ENCODE results near the gene CCDC120. TPM values are rescaled to one million over a fixed set of nuclear protein-coding genes. Genes with fewer than 3 reads are reported as not detected.

Gene CCDC120
- total RNA-seq, 1 experiment from 2014 or later: 14.5 TPM

DNA sequence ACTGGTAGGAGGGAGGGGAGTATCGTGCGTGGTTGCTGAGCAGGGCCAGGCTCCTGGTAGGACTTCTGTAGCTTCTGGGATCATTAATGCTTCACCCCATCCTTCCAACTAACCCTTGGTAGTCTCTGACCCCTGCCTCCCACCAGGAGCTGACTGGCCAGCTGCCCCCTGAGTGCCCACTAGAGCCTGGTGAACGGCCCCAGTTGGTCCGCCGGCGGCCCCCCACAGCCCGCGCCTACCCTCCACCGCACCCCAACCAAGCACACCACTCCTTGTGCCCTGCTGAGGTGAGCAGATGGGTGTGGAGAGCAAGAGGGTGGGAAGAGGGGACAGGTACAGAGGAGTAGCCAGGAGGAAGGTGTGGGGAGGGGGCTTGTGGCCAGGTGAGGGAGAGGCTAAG is 4.9 kb downstream of the CCDC120 start:
- Mint-ChIP-seq H3K4me1 (peaks cover 2 to 9% of the 10 kb centered on the region in 2 experiments; a peak in 2 of 4 replicates), H3K27ac (no peak overlapping the region), H3K36me3 (ENCODE audit: insufficient read depth in 1 of 3, low read depth in 3 of 3) (peaks cover 13 to 57% (median 33%) of the 10 kb centered on the region in 3 experiments), H3K9me3 (peaks cover 69 to 83% of the 10 kb centered on the region in 2 experiments), H3K4me3 (no peak overlapping the region), H3K27me3 (ENCODE audit: low read depth) (peaks cover 1% of the 10 kb centered on the region; the same call in 1 of the 2 replicates)
- Histone ChIP-seq H4K5ac (ENCODE audit: insufficient read length, low read depth, low read length) (no peak overlapping the region), H3K56ac (ENCODE audit: insufficient read length, low read depth, low read length) (no peak overlapping the region), H3K79me2 (ENCODE audit: insufficient read depth, low read length) (peaks cover 3% of the 10 kb centered on the region), H3K4ac (ENCODE audit: low read depth, low read length) (no peak overlapping the region), H3K4me1 (ENCODE audit: insufficient read depth, low read length) (no peaks in the 10 kb centered on the region), H2AK5ac (ENCODE audit: insufficient read length, low read length) (no peak overlapping the region), H3K27me3 (ENCODE audit: insufficient read depth, low read length) (no peaks in the 10 kb centered on the region), H3K18ac (ENCODE audit: insufficient read length, low read depth, low read length) (no peak overlapping the region), H3K9me3 (ENCODE audit: control insufficient read depth, low read depth, low read length) (no peaks in the 10 kb centered on the region), H3K9ac (ENCODE audit: extremely low read depth, insufficient read length, low read length) (no peak overlapping the region), H2BK20ac (ENCODE audit: low read depth, low read length, poor library complexity, severe bottlenecking) (no peak overlapping the region), H2BK15ac (ENCODE audit: low read depth, low read length) (no peak overlapping the region), H3K23ac (ENCODE audit: insufficient read length, low read depth, low read length) (no peak overlapping the region), H2BK5ac (ENCODE audit: insufficient read length, low read length) (no peak overlapping the region), H4K20me1 (ENCODE audit: control insufficient read depth, insufficient read depth, insufficient read length) (no peaks in the 10 kb centered on the region), H3K4me2 (ENCODE audit: insufficient read depth, insufficient read length, low read length) (no peak overlapping the region), H3T11ph (ENCODE audit: low read length) (no peak overlapping the region), H3K79me1 (ENCODE audit: insufficient read depth, low read depth, low read length, poor library complexity, severe bottlenecking) (peaks cover 2% of the 10 kb centered on the region), H4K91ac (ENCODE audit: insufficient read length, low read depth, low read length) (no peak overlapping the region), H3K23me2 (ENCODE audit: insufficient read length, low read depth, low read length, poor library complexity, severe bottlenecking) (peaks cover 2% of the 10 kb centered on the region), H3K14ac (ENCODE audit: insufficient read depth, low read length) (no peak overlapping the region), H2AFZ (ENCODE audit: low read length) (no peak overlapping the region), H2BK120ac (ENCODE audit: low read depth, low read length, poor library complexity, severe bottlenecking) (no peak overlapping the region), H3K27ac (ENCODE audit: insufficient read length, low read depth, low read length) (no peak overlapping the region), H4K8ac (replicated peaks; ENCODE audit: insufficient read length, low read depth, low read length) (no peak overlapping the region), H2BK12ac (ENCODE audit: insufficient read length, low read depth, low read length) (no peak overlapping the region)
- DNase-seq: no peak
- TF ChIP-seq, protein P1, sequence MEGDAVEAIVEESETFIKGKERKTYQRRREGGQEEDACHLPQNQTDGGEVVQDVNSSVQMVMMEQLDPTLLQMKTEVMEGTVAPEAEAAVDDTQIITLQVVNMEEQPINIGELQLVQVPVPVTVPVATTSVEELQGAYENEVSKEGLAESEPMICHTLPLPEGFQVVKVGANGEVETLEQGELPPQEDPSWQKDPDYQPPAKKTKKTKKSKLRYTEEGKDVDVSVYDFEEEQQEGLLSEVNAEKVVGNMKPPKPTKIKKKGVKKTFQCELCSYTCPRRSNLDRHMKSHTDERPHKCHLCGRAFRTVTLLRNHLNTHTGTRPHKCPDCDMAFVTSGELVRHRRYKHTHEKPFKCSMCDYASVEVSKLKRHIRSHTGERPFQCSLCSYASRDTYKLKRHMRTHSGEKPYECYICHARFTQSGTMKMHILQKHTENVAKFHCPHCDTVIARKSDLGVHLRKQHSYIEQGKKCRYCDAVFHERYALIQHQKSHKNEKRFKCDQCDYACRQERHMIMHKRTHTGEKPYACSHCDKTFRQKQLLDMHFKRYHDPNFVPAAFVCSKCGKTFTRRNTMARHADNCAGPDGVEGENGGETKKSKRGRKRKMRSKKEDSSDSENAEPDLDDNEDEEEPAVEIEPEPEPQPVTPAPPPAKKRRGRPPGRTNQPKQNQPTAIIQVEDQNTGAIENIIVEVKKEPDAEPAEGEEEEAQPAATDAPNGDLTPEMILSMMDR (conservative IDR thresholded peaks at IDR 0.05): no peak
- no CpG with 5 or more reads among the region's 9 CpGs for WGBS (ENCODE audit: extremely low coverage, insufficient read length, low lambda C conversion rate)

Data from H9 (cell line).